ENCODE results near the gene IPCEF1. TPM values are rescaled to one million over a fixed set of nuclear protein-coding genes. Genes with fewer than 3 reads are reported as not detected.

IPCEF1 gene
- total RNA-seq, 1 experiment from 2014 or later: 0.52 TPM

DNA sequence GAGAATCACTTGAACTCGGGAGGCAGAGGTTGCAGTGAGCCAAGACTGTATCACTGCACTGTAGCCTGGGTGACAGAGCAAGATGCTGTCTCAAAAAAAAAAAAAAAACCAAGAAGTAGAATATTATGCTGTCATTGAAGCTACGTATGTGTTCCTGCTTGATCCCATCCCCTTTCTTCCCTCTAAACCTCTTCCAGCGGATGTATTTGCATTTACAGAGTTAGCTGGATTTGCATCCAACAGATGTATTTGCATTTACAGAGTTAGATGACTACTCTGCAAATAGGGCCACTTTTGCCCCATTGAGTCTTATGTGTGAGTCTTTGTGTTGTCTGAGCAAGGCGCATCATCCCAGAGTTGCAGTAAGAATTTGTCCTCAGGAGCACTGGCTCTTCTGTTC, 24.9 kb upstream of the IPCEF1 start:
- Mint-ChIP-seq H3K27me3 (ENCODE audit: unreplicated experiment) (peaks cover 62% of the 10 kb centered on the region), H3K9me3 (ENCODE audit: low read depth, unreplicated experiment) (no peaks in the 10 kb centered on the region), H3K4me3 (ENCODE audit: low read depth, unreplicated experiment) (no peak overlapping the region), H3K27ac (ENCODE audit: unreplicated experiment) (no peak overlapping the region), H3K4me1 (ENCODE audit: low read depth, unreplicated experiment) (peaks cover 8% of the 10 kb centered on the region), H3K36me3 (ENCODE audit: insufficient read depth, unreplicated experiment) (no peaks in the 10 kb centered on the region)
- DNase-seq: no peak
- CTCF ChIA-PET: interaction anchor here (0.8 kb wide), 1 partner anchor 22 kb away, joined by 4 read pairs; no protein-coding TSS in a partner anchor
- BruUV-seq (replicated peaks): no TSS peak
- TF ChIP-seq, protein P1, sequence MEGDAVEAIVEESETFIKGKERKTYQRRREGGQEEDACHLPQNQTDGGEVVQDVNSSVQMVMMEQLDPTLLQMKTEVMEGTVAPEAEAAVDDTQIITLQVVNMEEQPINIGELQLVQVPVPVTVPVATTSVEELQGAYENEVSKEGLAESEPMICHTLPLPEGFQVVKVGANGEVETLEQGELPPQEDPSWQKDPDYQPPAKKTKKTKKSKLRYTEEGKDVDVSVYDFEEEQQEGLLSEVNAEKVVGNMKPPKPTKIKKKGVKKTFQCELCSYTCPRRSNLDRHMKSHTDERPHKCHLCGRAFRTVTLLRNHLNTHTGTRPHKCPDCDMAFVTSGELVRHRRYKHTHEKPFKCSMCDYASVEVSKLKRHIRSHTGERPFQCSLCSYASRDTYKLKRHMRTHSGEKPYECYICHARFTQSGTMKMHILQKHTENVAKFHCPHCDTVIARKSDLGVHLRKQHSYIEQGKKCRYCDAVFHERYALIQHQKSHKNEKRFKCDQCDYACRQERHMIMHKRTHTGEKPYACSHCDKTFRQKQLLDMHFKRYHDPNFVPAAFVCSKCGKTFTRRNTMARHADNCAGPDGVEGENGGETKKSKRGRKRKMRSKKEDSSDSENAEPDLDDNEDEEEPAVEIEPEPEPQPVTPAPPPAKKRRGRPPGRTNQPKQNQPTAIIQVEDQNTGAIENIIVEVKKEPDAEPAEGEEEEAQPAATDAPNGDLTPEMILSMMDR (IDR thresholded peaks at IDR 0.05; ENCODE audit: unreplicated experiment): no peak
- intact Hi-C loops (cut with micrococcal nuclease; ENCODE audit: unreplicated experiment): no loop called here

DNA sequence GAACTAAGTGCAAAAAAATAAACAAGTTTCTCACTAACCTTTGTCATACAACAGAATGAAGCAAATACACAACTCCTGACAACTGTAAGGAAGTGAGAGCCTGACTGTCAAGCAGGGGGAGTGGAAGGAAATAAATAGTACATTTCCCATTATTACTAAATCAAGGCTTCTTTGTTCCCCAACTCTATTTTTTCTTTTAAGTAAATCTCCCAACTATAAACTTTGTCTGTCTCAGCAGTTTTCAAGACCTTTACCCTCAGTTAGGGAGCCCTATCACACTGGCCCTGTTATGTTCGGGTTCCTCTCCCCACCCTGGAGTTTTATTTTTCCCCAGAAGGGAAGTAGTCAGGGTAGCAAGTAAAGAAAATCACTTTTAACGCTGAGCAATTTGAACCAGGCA, 24.1 kb upstream of the IPCEF1 start:
- CTCF ChIA-PET: no interaction called here
- H3K36me3 Mint-ChIP-seq (ENCODE audit: insufficient read depth, unreplicated experiment): no peaks in the 10 kb centered on the region
- TF ChIP-seq, protein P1 (IDR thresholded peaks at IDR 0.05; ENCODE audit: unreplicated experiment): no peak

DNA sequence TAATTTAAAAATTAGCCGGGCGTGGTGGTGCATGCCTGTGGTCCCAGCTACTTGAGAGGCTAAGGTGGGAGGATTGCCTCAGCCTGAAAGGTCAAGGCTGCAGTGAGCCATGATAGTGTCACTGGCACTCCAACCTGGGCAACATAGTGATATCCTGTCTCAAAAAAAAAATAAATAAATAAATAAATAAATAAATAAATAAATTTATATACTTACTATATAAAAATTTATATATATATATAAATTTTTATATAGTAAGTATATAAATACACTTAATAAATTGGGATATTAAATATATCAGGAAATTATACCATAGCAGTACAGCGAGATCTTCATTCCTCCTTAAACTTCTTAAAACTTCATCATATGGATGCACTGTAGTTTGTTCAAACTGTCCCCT, 23.0 kb upstream of the IPCEF1 start:
- no peak for DNase-seq
- Mint-ChIP-seq H3K9me3 (ENCODE audit: low read depth, unreplicated experiment) (no peaks in the 10 kb centered on the region), H3K4me1 (ENCODE audit: low read depth, unreplicated experiment) (peaks cover 8% of the 10 kb centered on the region), H3K4me3 (ENCODE audit: low read depth, unreplicated experiment) (no peak overlapping the region), H3K27me3 (ENCODE audit: unreplicated experiment) (peaks cover 49% of the 10 kb centered on the region), H3K27ac (ENCODE audit: unreplicated experiment) (no peak overlapping the region), H3K36me3 (ENCODE audit: insufficient read depth, unreplicated experiment) (no peaks in the 10 kb centered on the region)
- TF ChIP-seq, protein P1 (IDR thresholded peaks at IDR 0.05; ENCODE audit: unreplicated experiment): no peak
- intact Hi-C loops (cut with micrococcal nuclease; ENCODE audit: unreplicated experiment): no loop called here
- CTCF ChIA-PET: no interaction called here
- BruUV-seq (replicated peaks): no TSS peak

More for the DNA sequence above, 24.1 kb upstream of the IPCEF1 start:
- Mint-ChIP-seq H3K4me3 (ENCODE audit: low read depth, unreplicated experiment) (no peak overlapping the region), H3K27me3 (ENCODE audit: unreplicated experiment) (peaks cover 55% of the 10 kb centered on the region), H3K9me3 (ENCODE audit: low read depth, unreplicated experiment) (no peaks in the 10 kb centered on the region), H3K4me1 (ENCODE audit: low read depth, unreplicated experiment) (peaks cover 8% of the 10 kb centered on the region), H3K27ac (ENCODE audit: unreplicated experiment) (no peak overlapping the region)
- intact Hi-C loops (cut with micrococcal nuclease; ENCODE audit: unreplicated experiment): no loop called here
- no TSS peak for BruUV-seq (replicated peaks)
- no peak for DNase-seq

DNA sequence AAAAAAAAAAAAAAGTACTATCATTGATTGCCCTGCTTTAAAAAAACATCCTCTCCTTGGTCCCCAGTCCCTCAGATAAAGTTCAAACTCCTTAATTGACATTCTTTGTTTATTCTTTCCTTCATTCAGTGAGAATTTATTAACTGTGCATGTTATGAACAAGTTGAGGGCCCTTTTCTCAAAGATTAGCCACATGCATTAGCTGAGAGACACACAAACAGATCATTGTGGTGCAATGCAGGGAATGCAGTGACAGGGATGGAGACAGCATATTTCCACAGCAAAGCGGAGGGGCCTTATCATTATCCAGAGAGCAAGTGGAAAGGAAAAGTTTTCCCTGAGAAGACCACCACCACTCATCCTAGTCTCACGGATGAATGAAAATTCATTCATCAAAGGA, 21.9 kb upstream of the IPCEF1 start:
- Mint-ChIP-seq H3K4me3 (ENCODE audit: low read depth, unreplicated experiment) (no peak overlapping the region), H3K36me3 (ENCODE audit: insufficient read depth, unreplicated experiment) (no peaks in the 10 kb centered on the region), H3K9me3 (ENCODE audit: low read depth, unreplicated experiment) (no peaks in the 10 kb centered on the region), H3K4me1 (ENCODE audit: low read depth, unreplicated experiment) (peaks cover 8% of the 10 kb centered on the region), H3K27ac (ENCODE audit: unreplicated experiment) (no peak overlapping the region), H3K27me3 (ENCODE audit: unreplicated experiment) (peaks cover 58% of the 10 kb centered on the region)
- TF ChIP-seq, protein P1 (IDR thresholded peaks at IDR 0.05; ENCODE audit: unreplicated experiment): no peak
- no TSS peak for BruUV-seq (replicated peaks)
- no peak for DNase-seq
- CTCF ChIA-PET: interaction anchor here (0.8 kb wide), 1 partner anchor 13 kb away, joined by 3 read pairs; no protein-coding TSS in a partner anchor
- intact Hi-C loops (cut with micrococcal nuclease; ENCODE audit: unreplicated experiment): no loop called here
